ENCODE results near the gene ZNF516.

Gene ZNF516

DNA sequence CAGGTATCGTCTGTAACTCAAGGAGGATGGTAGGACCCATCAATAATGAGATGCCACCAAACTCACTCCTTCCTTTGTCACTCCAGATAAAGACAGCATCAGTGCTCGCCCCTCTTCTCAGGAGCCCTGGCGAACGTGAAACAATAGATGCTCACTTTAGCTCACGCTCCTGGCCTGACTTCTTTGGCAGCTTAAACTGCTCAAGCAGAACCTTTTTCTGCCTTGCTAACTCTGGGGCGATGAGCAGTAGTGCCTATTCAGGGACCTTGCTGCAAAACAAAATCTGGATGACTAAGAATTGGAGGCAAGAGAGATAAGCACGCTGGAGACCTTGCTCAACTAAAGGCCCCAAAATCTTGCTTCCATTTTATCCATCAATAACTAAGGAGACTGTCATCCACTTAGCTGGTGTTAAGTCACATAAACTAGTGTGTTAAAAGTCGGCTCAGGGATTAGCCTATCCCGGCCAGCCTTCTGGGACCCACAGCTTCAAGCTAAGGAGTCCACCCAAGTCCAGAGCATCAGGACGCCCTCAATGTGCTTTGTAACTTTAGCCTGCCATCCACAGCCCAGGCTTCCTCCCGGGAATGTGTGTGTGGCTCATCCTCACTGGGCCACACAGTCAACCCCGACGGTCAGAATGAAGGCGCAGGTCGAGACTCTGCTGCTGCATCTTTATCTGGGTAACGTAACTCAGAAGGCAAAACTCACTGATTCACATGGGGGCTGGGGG is 38.9 kb downstream of the ZNF516 start:
- in situ Hi-C loops (cut with HindIII; ENCODE audit: low sequenced_read_pairs), result no loop called here

DNA sequence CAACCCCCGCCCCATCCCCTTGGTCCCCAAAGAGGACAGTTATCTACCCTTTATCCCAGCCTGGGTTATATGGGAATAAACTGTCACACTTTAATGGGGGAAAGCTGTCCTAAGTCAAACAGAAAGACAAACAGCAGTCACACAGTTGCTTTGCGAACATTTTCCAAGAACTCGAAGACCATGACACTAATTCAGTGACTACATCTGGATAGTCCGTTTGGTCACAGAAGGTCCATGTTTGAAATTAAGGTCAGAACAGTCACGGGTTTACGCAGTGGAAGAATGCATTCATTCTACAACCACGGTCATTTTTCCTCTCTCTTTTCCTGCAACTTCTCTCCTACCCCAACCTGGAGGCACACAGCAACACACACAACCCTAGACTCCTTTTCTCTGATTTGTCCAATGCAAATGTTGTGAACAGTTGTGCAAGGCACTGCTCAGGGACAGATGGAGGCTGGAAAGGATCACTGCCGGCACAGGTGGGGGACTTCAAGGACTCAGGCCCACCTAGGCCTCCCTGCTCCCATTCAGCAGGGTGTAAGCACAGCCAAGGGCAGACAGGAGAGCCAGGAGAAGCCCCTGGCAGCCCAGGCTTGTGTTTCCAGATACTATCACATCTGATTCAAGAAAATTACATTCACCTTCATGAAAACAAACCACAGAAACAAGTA is 39.9 kb downstream of the ZNF516 start:
- in situ Hi-C loops (cut with HindIII; ENCODE audit: low sequenced_read_pairs), result no loop called here

DNA sequence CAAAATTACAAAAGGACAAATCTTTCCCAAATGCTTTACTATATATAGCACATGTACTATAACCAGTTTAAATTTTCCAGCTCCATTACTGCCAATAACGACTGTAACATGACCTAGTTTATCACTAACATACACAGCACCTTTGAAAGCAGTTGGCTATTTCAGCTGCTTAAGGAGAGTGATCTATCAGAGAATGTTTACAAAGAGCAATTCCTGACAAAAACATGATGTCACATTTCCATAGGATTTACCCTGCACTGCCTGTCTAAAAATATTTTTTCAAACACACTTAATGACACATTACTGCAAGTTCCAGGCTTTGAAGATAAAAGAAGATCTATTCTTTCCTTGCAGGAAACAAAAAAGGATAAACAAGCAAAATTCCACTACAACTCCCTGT is 40.6 kb downstream of the ZNF516 start:
- in situ Hi-C loops (cut with HindIII; ENCODE audit: low sequenced_read_pairs), result no loop called here

DNA sequence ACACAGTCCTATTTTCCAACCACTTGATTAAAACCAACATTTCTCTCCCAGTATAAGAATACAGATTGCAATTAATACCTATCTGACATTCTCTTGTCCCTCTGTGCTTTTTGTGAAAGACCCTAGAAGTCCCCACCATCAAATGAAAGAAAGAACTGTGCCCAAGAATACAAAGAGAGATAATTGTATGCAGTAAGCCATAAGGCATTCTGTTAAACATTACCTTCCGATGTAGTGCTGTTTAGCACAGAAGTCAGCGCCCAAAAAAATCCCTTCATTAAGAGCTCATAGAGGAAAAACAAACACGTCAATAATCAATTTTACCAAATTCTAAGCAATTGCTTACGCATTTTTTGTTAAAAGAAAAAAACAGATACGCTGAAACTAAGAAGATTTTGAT is 41.1 kb downstream of the ZNF516 start:
- in situ Hi-C loops (cut with HindIII; ENCODE audit: low sequenced_read_pairs), result no loop called here

DNA sequence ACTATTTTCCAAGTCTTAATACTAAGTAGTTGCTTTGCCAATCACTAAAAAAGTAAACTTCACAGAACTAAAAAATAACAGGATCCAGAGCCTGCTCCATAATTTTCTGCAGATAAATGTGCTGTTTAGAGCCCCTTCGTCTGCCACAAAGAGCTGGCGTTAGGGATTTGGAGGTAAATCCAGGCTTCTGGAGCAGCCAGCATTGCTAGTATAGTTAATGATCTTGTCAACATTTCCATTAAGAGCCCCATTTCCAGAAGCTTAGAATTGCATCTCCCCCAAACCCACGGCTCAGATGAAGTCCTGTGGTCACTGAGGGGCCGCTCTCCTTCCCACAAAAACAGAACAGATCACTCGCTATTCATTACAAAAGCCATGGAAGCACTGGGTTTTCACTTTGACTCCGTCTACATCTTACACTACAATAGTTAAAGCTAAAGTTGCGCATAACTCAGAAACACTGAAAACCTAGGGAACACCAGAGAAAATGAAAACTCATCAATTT is 41.9 kb downstream of the ZNF516 start:
- in situ Hi-C loops (cut with HindIII; ENCODE audit: low sequenced_read_pairs), result no loop called here

DNA sequence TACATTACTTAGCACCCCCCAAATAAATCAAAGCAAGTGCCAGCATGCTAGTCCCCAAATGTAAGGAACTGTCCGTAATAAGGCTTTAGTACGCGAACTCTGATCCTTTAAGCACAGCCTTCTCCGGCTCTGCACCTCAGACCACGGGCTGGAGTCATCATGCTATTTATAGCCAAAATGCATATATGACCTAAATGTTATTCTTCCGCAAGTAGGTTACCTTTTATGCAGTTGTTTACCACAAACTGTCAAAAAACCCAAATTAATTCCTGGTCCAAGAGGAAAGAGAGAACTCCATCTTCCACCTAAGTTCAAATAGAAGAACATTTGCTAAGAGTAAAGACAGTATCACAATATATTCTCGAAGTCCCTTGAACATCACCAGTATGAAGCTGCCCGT is 42.7 kb downstream of the ZNF516 start:
- in situ Hi-C loops (cut with HindIII; ENCODE audit: low sequenced_read_pairs), result no loop called here

DNA sequence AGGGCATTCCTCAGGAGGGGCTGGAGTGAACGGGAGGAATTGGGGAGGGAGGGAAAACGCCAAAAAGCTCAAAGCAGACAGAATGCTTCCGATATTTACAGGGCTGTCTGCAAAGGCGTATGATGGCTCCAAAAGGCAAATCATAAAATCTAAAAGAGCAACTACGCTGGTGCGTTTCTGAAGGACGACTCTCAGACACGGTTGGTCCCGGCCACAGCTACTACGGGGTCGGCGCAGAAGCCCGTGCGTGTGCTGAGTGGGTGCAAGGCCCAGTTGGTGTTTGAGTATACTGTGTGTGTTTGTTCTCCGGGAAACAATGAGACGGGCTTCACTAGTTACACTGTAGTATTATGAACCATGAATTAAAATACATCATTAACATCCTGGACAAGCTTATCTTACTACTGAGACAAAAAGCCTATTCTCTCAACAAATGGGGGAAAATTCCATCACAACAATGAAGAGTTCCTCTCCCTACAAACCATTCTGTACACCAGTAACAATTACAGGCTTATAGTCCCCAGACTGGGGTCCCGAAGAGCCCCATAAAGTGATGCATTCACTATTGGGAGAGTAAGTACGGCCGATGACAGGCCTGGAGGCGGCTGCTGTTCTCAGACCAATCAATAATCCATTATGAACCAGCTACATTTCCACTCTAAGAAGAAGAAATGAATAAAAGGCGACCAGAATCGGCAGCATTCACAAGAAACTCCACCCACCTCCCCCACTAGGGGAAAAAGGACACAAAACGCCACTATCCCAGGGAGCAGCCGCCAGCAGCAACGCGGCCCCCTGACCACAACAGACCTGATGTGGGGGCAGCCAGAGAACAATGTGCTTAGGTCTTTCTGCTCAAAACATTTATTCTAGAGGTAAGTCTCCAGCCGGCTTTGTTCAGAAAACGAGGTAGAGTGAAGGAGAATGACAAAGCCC is 43.4 kb downstream of the ZNF516 start:
- in situ Hi-C loops (cut with HindIII; ENCODE audit: low sequenced_read_pairs), result no loop called here

DNA sequence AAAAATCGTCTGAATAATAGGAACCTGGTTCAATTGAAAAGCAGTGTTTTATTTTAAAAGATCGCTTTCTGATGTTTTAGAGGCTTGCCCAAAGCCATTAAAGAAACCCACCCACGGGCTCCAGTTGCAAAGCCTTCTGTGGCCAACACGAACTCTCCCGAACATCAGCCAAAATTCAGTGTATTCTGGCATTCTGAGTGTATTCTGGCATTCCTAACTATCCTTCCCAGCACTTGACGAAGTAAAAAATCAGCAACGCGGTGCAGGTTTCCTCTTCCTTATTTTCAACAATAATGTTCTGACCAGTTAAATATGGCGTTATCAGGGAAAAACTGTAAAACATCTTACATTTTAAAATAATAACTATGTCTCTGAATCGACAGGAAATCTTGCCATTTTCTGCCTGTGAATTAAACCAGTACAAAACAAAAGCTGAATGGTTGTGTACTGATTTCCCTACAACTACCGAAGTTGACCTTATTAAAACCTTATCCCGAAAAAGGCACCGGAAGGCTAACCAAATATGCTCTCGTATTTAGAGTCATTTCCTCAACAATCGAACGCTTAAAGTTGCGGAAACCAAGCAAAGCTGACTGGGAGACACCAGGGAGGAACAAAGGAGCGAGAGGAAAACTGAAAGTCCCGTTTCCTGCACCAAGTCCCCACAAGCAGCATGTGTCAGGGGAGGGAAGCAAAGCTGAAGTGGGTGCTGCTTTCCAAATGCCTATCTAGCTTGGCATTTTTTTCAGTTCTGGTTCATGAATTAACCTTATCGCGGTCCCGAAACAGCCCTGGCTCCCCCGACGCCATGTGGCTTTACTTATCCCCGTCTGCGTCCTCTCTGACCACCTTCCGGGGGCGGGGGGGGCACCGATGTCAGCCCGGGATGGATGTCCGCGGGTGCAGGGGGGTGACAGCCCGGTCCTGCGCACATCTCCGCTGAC is 44.3 kb downstream of the ZNF516 start:
- in situ Hi-C loops (cut with HindIII; ENCODE audit: low sequenced_read_pairs), result no loop called here

DNA sequence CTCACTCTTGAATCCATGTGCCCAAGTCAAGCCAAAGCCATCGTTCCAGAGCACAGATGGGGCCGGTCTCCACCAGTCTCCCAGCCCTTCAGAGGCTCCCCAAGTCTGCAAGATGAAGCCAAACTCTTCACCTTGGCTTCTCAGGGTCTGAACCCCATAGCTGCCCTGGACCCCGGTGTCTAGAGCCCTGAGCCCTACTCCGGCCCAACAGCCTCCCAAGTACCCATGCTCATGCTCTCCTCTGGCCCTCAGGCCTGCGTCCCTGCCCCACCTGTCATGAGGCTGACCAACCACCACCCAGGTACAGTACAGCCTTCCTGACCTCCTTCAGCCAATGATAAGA is 46.0 kb downstream of the ZNF516 start:
- in situ Hi-C loops (cut with HindIII; ENCODE audit: low sequenced_read_pairs), result no loop called here

DNA sequence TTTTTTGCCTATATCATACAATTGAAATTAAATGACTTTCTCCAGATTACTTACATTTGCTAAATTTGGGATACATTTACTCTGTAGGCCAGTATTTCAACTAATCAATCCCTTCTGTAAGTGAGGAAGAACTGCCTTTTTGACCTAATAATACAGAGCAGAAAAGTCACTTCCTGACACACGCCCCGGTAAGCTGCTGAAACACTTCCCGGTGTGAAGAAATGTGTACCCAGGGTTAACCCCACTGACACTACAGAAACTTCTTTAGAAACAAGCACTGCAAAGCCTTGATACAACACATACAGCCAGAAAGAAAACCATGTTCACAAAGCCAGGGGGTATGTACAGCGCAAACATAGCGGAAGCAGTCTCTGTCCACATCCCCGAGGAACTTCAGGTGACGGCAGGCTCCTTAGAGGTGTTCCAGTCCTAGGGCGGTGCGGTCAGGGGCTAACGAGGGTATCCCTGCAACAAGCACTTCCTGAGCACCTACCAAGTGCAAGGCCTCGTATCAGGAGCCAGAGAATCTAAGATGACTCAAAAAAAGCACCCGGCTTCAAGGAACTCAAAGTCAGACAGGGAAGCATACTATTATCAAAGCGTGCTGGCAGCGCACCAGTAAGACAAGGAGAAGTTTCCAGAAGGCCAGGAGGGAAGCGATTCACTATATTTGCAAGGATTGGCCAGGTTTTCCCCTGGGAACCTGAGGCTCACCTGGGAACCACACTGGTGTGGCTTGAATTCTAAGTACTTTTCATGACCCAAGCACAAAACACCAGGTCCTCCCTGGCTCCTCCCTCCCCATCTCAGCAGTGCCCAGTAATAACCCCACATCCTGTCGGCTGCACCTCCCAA is 46.6 kb downstream of the ZNF516 start:
- in situ Hi-C loops (cut with HindIII; ENCODE audit: low sequenced_read_pairs), result no loop called here

DNA sequence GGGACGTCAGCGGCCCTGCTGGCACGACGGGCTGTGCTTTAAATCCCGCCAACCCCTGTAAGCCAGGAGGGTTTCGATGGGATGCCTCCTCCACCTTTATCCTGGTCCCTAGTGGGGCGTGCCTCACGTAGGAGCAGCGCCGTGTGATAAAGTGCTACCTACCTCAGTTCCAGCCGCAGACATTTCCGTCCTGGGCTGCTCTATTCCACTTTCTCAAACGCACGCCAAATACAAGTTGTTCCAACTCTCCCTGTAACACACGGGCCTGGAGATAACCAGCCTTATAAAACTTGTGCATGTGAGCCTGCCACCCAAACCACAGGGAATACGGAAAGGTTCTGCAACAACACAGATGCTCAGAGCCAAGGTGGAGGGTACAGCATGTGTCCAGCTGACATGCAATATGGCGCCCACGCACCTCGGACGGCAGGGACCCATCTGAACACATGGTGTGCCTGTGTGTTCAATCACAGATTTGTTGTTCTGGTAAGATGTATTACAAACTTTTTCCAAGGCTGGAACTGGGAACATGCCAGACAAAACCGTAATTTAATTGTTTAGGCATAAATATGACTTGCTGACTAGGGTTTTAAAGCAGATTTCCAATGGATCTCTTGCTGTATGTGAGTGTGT is 47.7 kb downstream of the ZNF516 start:
- in situ Hi-C loops (cut with HindIII; ENCODE audit: low sequenced_read_pairs), result no loop called here

DNA sequence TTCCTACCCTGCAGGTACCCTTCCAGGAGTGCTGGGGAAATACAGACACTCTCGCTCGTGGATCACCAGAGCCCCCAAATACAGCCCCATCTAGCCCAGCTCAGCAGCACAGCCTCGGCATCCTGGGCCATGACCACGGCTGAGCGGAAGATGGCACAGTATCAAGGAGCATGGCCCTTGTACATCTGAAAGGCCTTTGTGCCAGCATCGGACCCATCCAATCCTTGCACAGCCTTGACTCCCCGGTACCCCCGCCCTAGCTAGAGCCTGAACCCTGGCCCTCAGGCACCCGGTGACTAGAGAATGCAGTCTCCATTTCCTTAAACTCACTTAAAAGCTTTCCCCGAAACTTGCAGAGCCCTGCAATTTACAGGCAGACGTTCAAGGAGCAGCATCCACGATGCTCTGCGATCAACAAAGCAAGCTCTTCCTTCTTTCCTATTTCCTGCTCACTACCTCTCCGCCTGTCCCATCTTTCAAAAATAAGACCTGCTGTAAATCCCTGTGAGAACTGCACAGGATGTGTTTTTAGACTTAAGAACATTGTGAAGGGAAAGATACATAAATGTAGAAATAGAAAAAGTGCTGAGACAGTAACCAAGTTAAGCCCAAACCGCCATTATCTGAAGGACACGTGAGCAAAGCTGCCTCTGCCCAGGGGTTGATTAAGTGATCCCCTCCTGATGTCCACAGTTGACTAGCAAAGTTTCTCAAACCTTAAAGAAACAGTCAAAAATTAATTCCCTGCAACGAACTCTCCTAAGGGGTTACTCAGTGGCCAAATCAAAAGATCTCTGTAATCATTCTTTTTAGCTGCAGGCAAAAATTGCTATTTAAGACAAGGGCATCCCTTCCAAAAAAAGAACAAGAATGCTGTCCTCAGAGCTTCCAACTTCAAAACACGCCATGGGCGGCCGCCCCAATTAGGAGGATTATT is 48.5 kb downstream of the ZNF516 start:
- in situ Hi-C loops (cut with HindIII; ENCODE audit: low sequenced_read_pairs), result no loop called here

DNA sequence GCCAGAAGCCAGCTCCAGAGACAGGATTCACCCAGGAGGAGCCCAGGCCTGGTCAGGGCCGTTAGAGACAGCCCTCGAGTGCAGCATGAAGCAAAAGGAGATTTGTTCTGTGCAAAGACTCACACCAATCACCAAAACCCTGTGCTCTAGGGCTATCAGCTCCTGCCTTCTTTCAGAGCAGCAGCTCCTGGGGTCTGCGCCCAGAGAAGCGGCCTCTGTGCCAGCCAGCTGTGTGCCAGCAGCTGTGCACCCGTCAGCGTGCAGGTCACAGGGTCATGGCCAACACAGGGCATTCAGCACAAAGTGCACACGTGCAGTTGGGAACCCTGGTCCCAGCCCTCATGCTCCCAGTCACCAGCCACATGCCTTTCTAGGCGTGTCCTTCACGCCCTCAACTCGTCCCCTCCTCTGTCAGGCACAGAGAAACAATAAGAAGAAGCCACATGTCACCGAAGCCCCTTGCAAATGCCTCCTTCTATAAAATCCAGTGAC is 49.3 kb downstream of the ZNF516 start:
- in situ Hi-C loops (cut with HindIII; ENCODE audit: low sequenced_read_pairs), result no loop called here

DNA sequence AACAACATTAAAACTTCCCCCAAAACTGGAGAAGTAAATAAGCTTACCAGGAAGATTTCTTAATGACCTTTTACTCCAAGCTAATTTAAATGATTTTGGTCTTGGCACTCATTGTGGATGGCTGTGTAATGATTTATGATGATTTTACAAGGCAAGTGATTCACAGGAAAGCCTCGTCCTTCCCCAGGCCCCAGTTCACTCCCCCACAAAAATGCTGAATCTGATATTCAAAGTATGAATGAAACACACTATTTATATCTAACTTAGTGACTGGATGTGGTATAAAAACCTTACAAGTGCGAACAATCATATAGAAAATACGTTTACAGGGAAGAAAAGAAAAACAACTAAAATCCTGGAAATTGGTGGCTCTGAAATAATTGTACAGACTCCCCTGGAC is 49.8 kb downstream of the ZNF516 start:
- in situ Hi-C loops (cut with HindIII; ENCODE audit: low sequenced_read_pairs), result no loop called here

DNA sequence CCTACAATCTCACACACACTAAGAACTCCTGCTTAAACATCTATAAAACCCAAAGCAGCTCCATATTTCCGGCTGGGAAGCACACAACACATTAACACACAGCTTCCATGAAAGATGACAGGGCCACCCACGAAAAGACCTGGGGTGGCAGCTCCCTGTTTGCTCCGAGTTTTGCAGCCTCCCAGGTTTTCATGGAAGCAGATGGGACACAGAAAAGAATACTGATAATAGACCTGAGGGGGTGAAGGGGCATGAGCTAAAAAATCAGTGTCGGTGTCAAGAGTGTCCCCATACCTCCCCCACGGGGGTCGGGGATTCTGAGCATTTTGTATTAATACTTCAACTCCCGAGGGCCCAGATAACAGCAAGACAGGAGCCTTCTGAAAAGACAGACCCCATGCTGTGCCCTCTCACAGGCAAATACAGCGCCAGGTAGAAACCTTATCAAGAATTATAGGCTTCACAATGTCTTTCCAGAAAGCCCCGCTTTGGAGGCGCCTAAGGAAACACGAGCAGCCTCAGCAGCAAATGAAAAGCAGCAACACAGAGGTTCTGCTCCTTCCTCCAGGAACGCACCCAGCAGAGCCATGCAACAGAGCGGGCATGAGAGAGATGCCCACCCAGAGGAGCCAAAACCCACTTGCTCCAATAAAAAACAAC is 50.5 kb downstream of the ZNF516 start:
- in situ Hi-C loops (cut with HindIII; ENCODE audit: low sequenced_read_pairs), result no loop called here

DNA sequence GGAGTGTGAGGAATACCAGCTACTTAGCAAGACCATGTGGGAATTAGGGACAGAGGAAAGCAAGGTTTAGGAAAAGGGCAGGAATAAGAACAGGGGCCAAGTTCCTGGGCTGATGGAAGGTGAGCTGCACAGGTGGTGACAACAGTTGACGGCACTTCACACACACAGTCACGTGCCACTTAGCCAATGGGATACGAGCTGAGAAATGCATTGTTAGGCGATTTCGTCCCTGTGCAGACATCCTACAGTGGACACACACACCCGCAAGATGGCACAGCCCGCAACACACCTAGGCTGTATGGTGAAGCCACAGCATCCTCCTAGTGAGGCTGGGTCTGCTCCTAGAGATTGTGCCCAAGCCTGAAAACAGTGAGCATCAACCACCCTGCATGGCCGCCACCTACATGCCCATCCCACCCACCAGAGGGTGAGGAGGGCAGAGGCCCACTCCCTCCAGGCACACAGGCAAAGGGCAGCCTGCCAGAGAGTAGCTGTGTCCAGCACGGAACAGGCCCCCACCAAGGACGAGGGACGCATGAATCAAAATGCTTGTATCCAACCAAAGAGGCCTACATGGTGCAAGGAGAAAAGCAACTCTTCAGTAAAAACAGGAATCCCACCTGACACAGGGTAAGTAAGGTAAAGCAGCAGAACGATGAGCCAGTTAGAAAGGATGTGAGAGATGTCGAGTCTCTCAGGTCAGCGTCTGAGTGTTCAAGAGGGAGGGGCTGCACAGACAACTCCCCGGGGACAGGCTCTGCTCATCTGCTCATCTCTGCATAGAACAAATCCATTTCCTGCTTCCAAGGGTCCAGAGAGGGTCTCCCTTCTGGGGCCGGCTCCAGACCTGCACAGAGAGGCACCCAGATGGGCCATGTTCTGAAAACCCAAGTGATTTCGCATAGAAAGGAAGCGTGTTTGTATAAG is 51.3 kb downstream of the ZNF516 start:
- in situ Hi-C loops (cut with HindIII; ENCODE audit: low sequenced_read_pairs), result no loop called here

All from endothelial cell of hepatic sinusoid (primary cell).